ENCODE measurements around the gene AGTRAP.

DNA sequence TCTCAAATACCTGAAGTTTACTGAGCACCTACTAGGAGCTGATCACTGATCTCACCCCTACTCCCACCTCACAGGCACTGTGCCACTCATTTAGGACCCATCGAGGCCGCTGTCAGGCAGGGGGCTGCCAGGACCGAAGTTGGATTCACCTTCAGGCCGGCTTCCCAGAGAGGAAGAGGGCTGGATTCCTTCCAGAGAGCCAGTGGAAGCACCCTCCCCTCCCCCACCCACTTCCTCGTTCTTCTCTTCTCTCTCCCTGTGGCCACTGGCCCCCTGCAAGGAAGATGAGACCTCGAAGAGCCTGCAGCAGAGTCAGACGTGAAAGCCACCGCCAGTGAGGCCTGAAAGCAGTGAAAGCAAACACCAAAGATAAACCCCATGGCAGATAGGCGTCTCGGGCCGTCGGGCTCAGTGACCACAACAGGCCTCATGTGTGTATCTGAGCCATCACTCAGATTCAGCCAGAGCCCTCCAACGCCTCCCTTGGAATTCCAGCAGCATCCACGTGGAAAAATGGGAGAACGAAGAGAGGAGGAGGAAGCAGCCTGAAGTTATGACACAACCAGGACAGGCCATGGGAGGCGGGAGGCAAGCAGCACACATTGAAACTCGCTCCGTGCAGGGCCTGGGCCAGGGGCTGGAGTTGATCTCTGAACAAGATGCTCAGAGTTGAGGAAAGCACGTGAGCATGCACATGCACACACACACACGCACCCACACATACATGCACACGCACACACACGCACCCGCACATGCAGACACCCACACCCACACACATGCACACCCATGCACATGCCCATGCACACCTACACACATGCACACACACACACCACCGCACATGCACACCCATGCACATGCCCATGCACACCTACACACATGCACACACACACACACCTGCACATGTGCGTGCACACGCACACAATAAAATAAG, 6.2 kb upstream of the AGTRAP start:
- TF ChIP-seq CTCF (conservative IDR thresholded peaks at IDR 0.05 in 1 of 2, IDR thresholded peaks at IDR 0.05 in 1 of 2; ENCODE audit: low read depth in 1 of 2, low read length in 2 of 2) (no peak), EZH2 (IDR thresholded peaks at IDR 0.05; ENCODE audit: low read length, missing control alignments) (no peak)

Measured in fibroblast of lung (primary cell).